H1 (cell line): ENCODE results near the gene ANGEL2. TPM values are rescaled to one million over a fixed set of nuclear protein-coding genes. Genes with fewer than 3 reads are reported as not detected.

Source experiments
- CTCF ChIA-PET: fragments of 300-600 bp; sonication (Branson Sonifier 250); formaldehyde crosslinking; loops from one replicate; lab custom pipeline; 2021; ENCODE audit not compliant: partially characterized antibody; lab: Charles Lee
- POLR2A ChIA-PET: fragments of 300-600 bp; sonication (Branson Sonifier 250); formaldehyde crosslinking; loops from one replicate; lab custom pipeline; 2021; ENCODE audit warnings: inconsistent platforms; ENCODE audit not compliant: partially characterized antibody; lab: Charles Lee
- DNase-seq, 2 experiments: peaks; one replicate each; pipeline versions ENCODE4 v3.0.0 to v3.0.0-alpha.2; 2010 to 2022; ENCODE audit warnings: low spot score in 2 of 2, low read depth in 1 of 2, mixed read lengths in 1 of 2
- FAIRE-seq: peaks from 2 replicates; lab custom pipeline; 2011; peaks lifted over from hg19 to GRCh38; lab: Jason Lieb, UNC
- H2AFZ ChIP-seq: 2 replicates; pipeline ENCODE4 v1.8.1; 2012; ENCODE audit warnings: low read length, inconsistent platforms
- H2AK5ac ChIP-seq: 2 replicates; pipeline ENCODE4 v1.6.1; 2013; ENCODE audit warnings: low read depth, low read length
- H2BK120ac ChIP-seq: replicated peaks from 2 replicates; pipeline ENCODE3; 2013; ENCODE audit warnings: low read depth, low read length, inconsistent platforms
- H2BK12ac ChIP-seq: 2 replicates; pipeline ENCODE4 v1.6.1; 2013; ENCODE audit warnings: low read depth, low read length
- H2BK15ac ChIP-seq: 2 replicates; pipeline ENCODE4 v1.6.1; 2013; ENCODE audit warnings: low read length
- H2BK20ac ChIP-seq: 2 replicates; pipeline ENCODE4 v1.6.1; 2013; ENCODE audit warnings: low read length
- H2BK5ac ChIP-seq: 2 replicates; pipeline ENCODE4 v1.6.1; 2013; ENCODE audit warnings: low read depth, low read length
- H3K14ac ChIP-seq: 2 replicates; pipeline ENCODE4 v1.6.1; 2013; ENCODE audit warnings: inconsistent platforms; ENCODE audit not compliant: insufficient read length
- H3K18ac ChIP-seq: 2 replicates; pipeline ENCODE4 v1.6.1; 2013; ENCODE audit warnings: low read length; ENCODE audit errors: extremely low read depth
- H3K23ac ChIP-seq: 2 replicates; pipeline ENCODE4 v1.6.1; 2013; ENCODE audit warnings: inconsistent platforms; ENCODE audit not compliant: insufficient read length
- H3K23me2 ChIP-seq: 2 replicates; pipeline ENCODE4 v1.6.1; 2013; ENCODE audit warnings: low read depth, low read length
- H3K27ac ChIP-seq: 2 replicates; pipeline ENCODE4 v1.6.1; 2011; ENCODE audit warnings: low read depth, low read length, inconsistent platforms
- H3K27me3 ChIP-seq, 4 experiments: replicated peaks in 1 of 4; 1 replicate in 1 of 4; 2 replicates in 3 of 4; pipeline versions ENCODE4 v1.6.1 to v1.8.1; 2011 to 2013; ENCODE audit warnings: low read length in 3 of 4, mild to moderate bottlenecking in 3 of 4, inconsistent platforms in 2 of 4, mixed read lengths in 2 of 4, moderate library complexity in 1 of 4; ENCODE audit not compliant: control insufficient read depth in 3 of 4, insufficient read depth in 3 of 4; ENCODE audit errors: extremely low read depth in 1 of 4
- H3K36me3 ChIP-seq, 4 experiments: 2 replicates each; pipeline versions ENCODE4 v1.6.1 to v1.8.1; 2011 to 2013; ENCODE audit warnings: mild to moderate bottlenecking in 4 of 4, low read length in 3 of 4, moderate library complexity in 2 of 4, control low read depth in 1 of 4, inconsistent platforms in 1 of 4; ENCODE audit not compliant: insufficient read depth in 4 of 4, control insufficient read depth in 2 of 4
- H3K4ac ChIP-seq: replicated peaks from 2 replicates; pipeline ENCODE3; 2013; ENCODE audit warnings: low read length, low read depth, mixed read lengths, inconsistent platforms; ENCODE audit not compliant: insufficient read length
- H3K4me1 ChIP-seq, 4 experiments: replicated peaks in 1 of 4; 1 replicate in 1 of 4; 2 replicates in 3 of 4; pipeline versions ENCODE4 v1.6.1 to v1.8.1; 2011 to 2013; ENCODE audit warnings: low read length in 3 of 4, inconsistent platforms in 2 of 4, mixed read lengths in 1 of 4; ENCODE audit not compliant: insufficient read depth in 4 of 4, control insufficient read depth in 3 of 4
- H3K4me2 ChIP-seq, 2 experiments: 2 replicates each; pipeline versions ENCODE4 v1.6.1 to v1.8.1; 2011 to 2013; ENCODE audit warnings: low read depth in 2 of 2, low read length in 2 of 2, control low read depth in 1 of 2, inconsistent platforms in 1 of 2, mild to moderate bottlenecking in 1 of 2; ENCODE audit not compliant: insufficient read depth in 1 of 2
- H3K4me3 ChIP-seq, 4 experiments: fragments of 200-600, 300-600 bp in 1 of 4; sonication (generic), shearing (Covaris generic), sonication (Bioruptor Twin) in 1 of 4; 2 replicates each; pipeline versions ENCODE4 v1.5.1 to v1.8.1; 2011 to 2016; ENCODE audit warnings: low read length in 4 of 4, low read depth in 3 of 4, control low read depth in 2 of 4, inconsistent platforms in 2 of 4, mild to moderate bottlenecking in 2 of 4, mixed read lengths in 1 of 4, moderate library complexity in 1 of 4; ENCODE audit not compliant: insufficient read depth in 2 of 4; ENCODE audit errors: extremely low read depth in 1 of 4
- H3K56ac ChIP-seq: replicated peaks from 2 replicates; pipeline ENCODE3; 2013; ENCODE audit warnings: low read depth, mild to moderate bottlenecking, mixed read lengths, low read length, inconsistent platforms; ENCODE audit not compliant: insufficient read length
- H3K79me1 ChIP-seq: 2 replicates; pipeline ENCODE4 v1.6.1; 2013; ENCODE audit warnings: low read depth, low read length, control low read depth
- H3K79me2 ChIP-seq, 2 experiments: 2 replicates each; pipeline versions ENCODE4 v1.6.1 to v1.8.1; 2012 to 2013; ENCODE audit warnings: low read length in 2 of 2, mild to moderate bottlenecking in 2 of 2, inconsistent platforms in 1 of 2; ENCODE audit not compliant: insufficient read depth in 2 of 2, control insufficient read depth in 1 of 2
- H3K9ac ChIP-seq, 4 experiments: replicated peaks in 1 of 4; 1 replicate in 1 of 4; 2 replicates in 3 of 4; pipeline versions ENCODE4 v1.6.1 to v1.8.1; 2011 to 2013; ENCODE audit warnings: low read depth in 3 of 4, low read length in 3 of 4, control low read depth in 2 of 4, mild to moderate bottlenecking in 2 of 4, moderate library complexity in 2 of 4, inconsistent platforms in 1 of 4; ENCODE audit errors: extremely low read depth in 1 of 4
- H3K9me3 ChIP-seq, 2 experiments: 2 replicates each; pipeline versions ENCODE4 v1.6.1 to v1.8.1; 2012 to 2013; ENCODE audit warnings: mild to moderate bottlenecking in 2 of 2, moderate library complexity in 2 of 2, control low read depth in 1 of 2, inconsistent platforms in 1 of 2, low read depth in 1 of 2, low read length in 1 of 2, mixed read lengths in 1 of 2; ENCODE audit not compliant: insufficient read depth in 2 of 2
- H4K20me1 ChIP-seq, 2 experiments: replicated peaks in 1 of 2; 2 replicates each; pipeline versions ENCODE3 to v1.8.1; 2011 to 2013; ENCODE audit warnings: inconsistent platforms in 2 of 2, low read length in 2 of 2, mild to moderate bottlenecking in 1 of 2; ENCODE audit not compliant: insufficient read depth in 2 of 2, control insufficient read depth in 1 of 2
- H4K5ac ChIP-seq: 2 replicates; pipeline ENCODE4 v1.6.1; 2013; ENCODE audit warnings: low read length, low read depth, mixed read lengths, inconsistent platforms; ENCODE audit not compliant: insufficient read length
- H4K8ac ChIP-seq: 2 replicates; pipeline ENCODE4 v1.8.0; 2013; ENCODE audit warnings: mild to moderate bottlenecking, moderate library complexity, low read length, inconsistent platforms; ENCODE audit not compliant: insufficient read depth; ENCODE audit errors: extremely low read depth
- H4K91ac ChIP-seq: replicated peaks from 2 replicates; pipeline ENCODE3; 2013; ENCODE audit warnings: low read length, mixed read lengths, inconsistent platforms; ENCODE audit not compliant: insufficient read length
- CHD1 ChIP-seq: IDR thresholded peaks from 2 replicates; pipeline ENCODE4 v1.6.1; 2012; ENCODE audit warnings: low read depth, low read length, improper control_type of control experiment
- EP300 ChIP-seq, 2 experiments: IDR thresholded peaks; 1 replicate in 1 of 2; 2 replicates in 1 of 2; pipeline ENCODE4 v1.6.1; 2011 to 2012; ENCODE audit warnings: low read depth in 2 of 2, low read length in 2 of 2, mild to moderate bottlenecking in 2 of 2, borderline replicate concordance in 1 of 2, inconsistent platforms in 1 of 2, moderate library complexity in 1 of 2
- GABPA ChIP-seq: IDR thresholded peaks from 2 replicates; pipeline ENCODE4 v1.6.1; 2011; ENCODE audit warnings: mild to moderate bottlenecking, low read length, moderate library complexity, borderline replicate concordance; ENCODE audit not compliant: insufficient read depth
- KDM1A ChIP-seq: fragments of 200-600, 300-600 bp; sonication (generic); IDR thresholded peaks from 2 replicates; pipeline ENCODE4 v1.7.1; 2016; ENCODE audit warnings: mild to moderate bottlenecking, low read length, borderline replicate concordance
- NANOG ChIP-seq: IDR thresholded peaks from 2 replicates; pipeline ENCODE4 v1.6.1; 2011; ENCODE audit warnings: low read length, low read depth, mild to moderate bottlenecking, inconsistent platforms; ENCODE audit not compliant: insufficient read depth, poor library complexity, severe bottlenecking
- POU5F1 ChIP-seq: IDR thresholded peaks from 2 replicates; pipeline ENCODE4 v1.6.1; 2011; ENCODE audit warnings: low read depth, mild to moderate bottlenecking, low read length, moderate library complexity
- RNF2 ChIP-seq: fragments of 200-900, 300-1000 bp; sonication (generic); IDR thresholded peaks from 2 replicates; pipeline ENCODE4 v1.7.1; 2016; ENCODE audit warnings: borderline replicate concordance, low read depth, mild to moderate bottlenecking, antibody characterized with exemption, low read length; ENCODE audit not compliant: poor library complexity, severe bottlenecking; ENCODE audit errors: missing control alignments
- TAF1 ChIP-seq: IDR thresholded peaks from 2 replicates; pipeline ENCODE4 v1.6.1; 2011; ENCODE audit warnings: mild to moderate bottlenecking, low read depth, low read length
- TCF12 ChIP-seq: IDR thresholded peaks from 2 replicates; pipeline ENCODE4 v1.6.1; 2011; ENCODE audit warnings: low read depth, mild to moderate bottlenecking, low read length
- TEAD4 ChIP-seq: IDR thresholded peaks from 2 replicates; pipeline ENCODE4 v1.6.1; 2012; ENCODE audit warnings: low read depth, low read length, inconsistent platforms, mixed read lengths
- whole genome bisulfite sequencing, 2 experiments: shearing (Covaris generic) in 1 of 2; methylation state at CpG; one replicate each; pipeline versions ENCODE4 v1.1.6 to v1.1.7; 2013 to 2015; ENCODE audit warnings: low lambda C conversion rate in 2 of 2, mixed read lengths in 2 of 2, inconsistent platforms in 1 of 2, low coverage in 1 of 2, missing lambda C conversion rate in 1 of 2; ENCODE audit not compliant: insufficient replicate concordance in 2 of 2, insufficient coverage in 1 of 2, insufficient read length in 1 of 2; ENCODE audit errors: extremely low coverage in 1 of 2, missing lambda C conversion rate in 1 of 2; 5-methylcytosine and 5-hydroxymethylcytosine counted together
- polyA plus RNA-seq, 7 experiments: library from polyadenylated mRNA; depleted of rRNA in 3 of 7; stranded (reverse) in 5 of 7; unstranded in 2 of 7; fragments of >200 nt in 5 of 7; fragments of 200-250 nt in 2 of 7; gene quantifications; 1 replicate in 5 of 7; 2 replicates in 1 of 7; 4 replicates in 1 of 7; pipeline versions ENCODE4 v1.2.1 to v1.2.3, GENCODE V29; 2011 to 2013; ENCODE audit warnings: missing spikeins in 2 of 7, mixed read lengths in 2 of 7
- total RNA-seq: library from RNA; stranded (reverse); fragmentation: NEBNext Ultra II Directional; extraction: Animal tissue kit (Norgen Biotek cat#: 25700); gene quantifications from 2 replicates; pipeline ENCODE4 v1.2.1, GENCODE V29; 2021
- TF ChIP-seq, protein P1 (sequence below), 3 experiments: IDR thresholded peaks; 1 replicate in 2 of 3; 2 replicates in 1 of 3; pipeline versions ENCODE4 v1.5.1 to v1.6.1; 2011; ENCODE audit warnings: low read length in 3 of 3, mild to moderate bottlenecking in 3 of 3, inconsistent platforms in 2 of 3, low read depth in 1 of 3, moderate library complexity in 1 of 3; ENCODE audit not compliant: insufficient read depth in 1 of 3; ENCODE audit errors: control extremely low read depth in 1 of 3

Gene ANGEL2
- total and polyA plus RNA-seq, 2 of the 8 experiments (the other 6 are each of a cell fraction or from before 2014, with no cell fraction given), result 18.1 to 39.9 TPM

DNA sequence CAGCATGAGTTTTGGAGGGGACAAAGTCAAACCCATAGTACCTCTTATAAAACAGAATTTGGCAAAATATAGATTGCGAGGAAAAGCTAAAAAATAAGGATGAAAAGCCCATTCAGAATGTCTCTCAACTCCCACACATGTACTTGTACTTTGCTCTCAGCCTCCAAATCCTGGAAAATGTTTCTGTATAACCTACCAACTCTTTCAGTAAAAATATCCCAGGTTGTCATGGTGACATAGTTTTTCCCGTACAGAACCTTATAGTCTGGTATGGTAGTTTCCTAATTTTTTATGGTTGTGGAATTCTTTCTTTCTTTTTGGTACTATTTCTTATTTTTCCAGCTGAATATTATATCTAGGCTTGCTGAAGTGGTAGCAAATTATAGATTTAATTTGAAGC, 19.9 kb upstream of the ANGEL2 start:
- POLR2A ChIA-PET, result interaction anchor here (0.6 kb wide), 1 partner anchor 518 kb away, joined by 3 read pairs; no protein-coding TSS in a partner anchor
- WGBS, 2 experiments, result 90% methylated on average over 2 of the region's 2 CpGs; no CpG with 5 or more reads in 1 of the 2 experiments
- TF ChIP-seq TAF1 (no peak), GABPA (no peak), KDM1A (no peak), POU5F1 (no peak), EP300 (IDR thresholded peaks at IDR 0.05; ENCODE audit: borderline replicate concordance in 1 of 2, low read depth in 2 of 2, low read length in 2 of 2) (no peak), RNF2 (no peak), TCF12 (no peak), CHD1 (no peak), TEAD4 (no peak), NANOG (no peak)
- TF ChIP-seq, protein P1, sequence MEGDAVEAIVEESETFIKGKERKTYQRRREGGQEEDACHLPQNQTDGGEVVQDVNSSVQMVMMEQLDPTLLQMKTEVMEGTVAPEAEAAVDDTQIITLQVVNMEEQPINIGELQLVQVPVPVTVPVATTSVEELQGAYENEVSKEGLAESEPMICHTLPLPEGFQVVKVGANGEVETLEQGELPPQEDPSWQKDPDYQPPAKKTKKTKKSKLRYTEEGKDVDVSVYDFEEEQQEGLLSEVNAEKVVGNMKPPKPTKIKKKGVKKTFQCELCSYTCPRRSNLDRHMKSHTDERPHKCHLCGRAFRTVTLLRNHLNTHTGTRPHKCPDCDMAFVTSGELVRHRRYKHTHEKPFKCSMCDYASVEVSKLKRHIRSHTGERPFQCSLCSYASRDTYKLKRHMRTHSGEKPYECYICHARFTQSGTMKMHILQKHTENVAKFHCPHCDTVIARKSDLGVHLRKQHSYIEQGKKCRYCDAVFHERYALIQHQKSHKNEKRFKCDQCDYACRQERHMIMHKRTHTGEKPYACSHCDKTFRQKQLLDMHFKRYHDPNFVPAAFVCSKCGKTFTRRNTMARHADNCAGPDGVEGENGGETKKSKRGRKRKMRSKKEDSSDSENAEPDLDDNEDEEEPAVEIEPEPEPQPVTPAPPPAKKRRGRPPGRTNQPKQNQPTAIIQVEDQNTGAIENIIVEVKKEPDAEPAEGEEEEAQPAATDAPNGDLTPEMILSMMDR (IDR thresholded peaks at IDR 0.05; ENCODE audit: control extremely low read depth in 1 of 3, insufficient read depth in 1 of 3, low read depth in 1 of 3, low read length in 3 of 3), result no peak

More for the DNA sequence above, 19.9 kb upstream of the ANGEL2 start:
- DNase-seq (no peak), FAIRE-seq (no peak)
- no peak overlapping the region for H2BK120ac ChIP-seq
- no peaks in the 10 kb centered on the region for H3K9me3 ChIP-seq
- H2AFZ ChIP-seq, result no peak overlapping the region
- H3K23ac ChIP-seq, result no peak overlapping the region
- H3K4me2 ChIP-seq, result no peak overlapping the region
- H3K56ac ChIP-seq, result no peak overlapping the region
- no peaks in the 10 kb centered on the region for H3K79me2 ChIP-seq
- H2BK5ac ChIP-seq, result no peak overlapping the region
- no peak overlapping the region for H2BK20ac ChIP-seq
- H3K36me3 ChIP-seq, result no peaks in the 10 kb centered on the region
- H3K4ac ChIP-seq, result no peak overlapping the region
- no peaks in the 10 kb centered on the region for H3K4me1 ChIP-seq
- H3K27me3 ChIP-seq, result no peaks in the 10 kb centered on the region
- no peak overlapping the region for H4K5ac ChIP-seq
- H4K20me1 ChIP-seq, result no peaks in the 10 kb centered on the region
- no peak overlapping the region for H3K4me3 ChIP-seq
- no peak overlapping the region for H4K8ac ChIP-seq
- no peak overlapping the region for H4K91ac ChIP-seq
- H2BK12ac ChIP-seq, result no peak overlapping the region
- H3K14ac ChIP-seq, result no peak overlapping the region
- H3K27ac ChIP-seq, result no peak overlapping the region
- H3K9ac ChIP-seq, result no peak overlapping the region
- no peaks in the 10 kb centered on the region for H3K79me1 ChIP-seq
- CTCF ChIA-PET, result interaction anchor here (0.8 kb wide), 1 partner anchor 9 kb away, joined by 3 read pairs; no protein-coding TSS in a partner anchor
- no peaks in the 10 kb centered on the region for H3K23me2 ChIP-seq
- no peak overlapping the region for H3K18ac ChIP-seq
- H2BK15ac ChIP-seq, result no peak overlapping the region
- H2AK5ac ChIP-seq, result no peak overlapping the region
